ENCODE measurements around the gene NEK10. TPM values are rescaled to one million over a fixed set of nuclear protein-coding genes. Genes with fewer than 3 reads are reported as not detected.

The NEK10 gene
- polyA plus RNA-seq, 2 donors: 0.26 to 0.55 TPM

DNA sequence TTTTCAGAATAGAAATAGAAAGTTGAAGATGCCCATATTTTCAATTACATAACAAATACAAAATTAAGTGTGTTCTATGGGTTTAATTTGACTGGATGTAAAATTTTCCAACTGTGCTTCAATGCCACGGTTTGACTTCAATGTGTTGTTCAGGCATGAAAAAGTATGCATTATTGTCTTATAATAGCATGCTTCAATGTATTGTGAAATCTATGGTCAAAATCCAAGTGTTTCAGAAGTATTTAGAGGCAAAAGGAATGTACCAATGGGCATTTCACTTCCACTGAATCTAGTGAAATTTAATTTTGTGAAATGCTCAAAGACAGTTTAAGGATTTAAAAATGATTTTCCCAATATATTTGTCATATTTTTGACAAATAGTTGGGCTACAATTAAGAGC, 16.0 kb downstream of the NEK10 start:
- WGBS, 2 donors: 50 to 62% methylated on average over 1 of the region's 1 CpG
- Histone ChIP-seq H3K27ac (ENCODE audit: low read depth in 2 of 2, low read length in 1 of 2) (no peak overlapping the region), H3K27me3 (ENCODE audit: control insufficient read depth in 1 of 2, insufficient read depth in 2 of 2, low read length in 2 of 2) (no peaks in the 10 kb centered on the region), H3K9me3 (ENCODE audit: control insufficient read depth in 2 of 2, insufficient read depth in 1 of 2, low read depth in 1 of 2, low read length in 1 of 2) (no peaks in the 10 kb centered on the region), H3K4me1 (ENCODE audit: control insufficient read depth in 2 of 2, insufficient read depth in 2 of 2, low read length in 1 of 2) (peaks cover 0 to 4% of the 10 kb centered on the region in 2 donors), H3K36me3 (ENCODE audit: control insufficient read depth in 2 of 2, insufficient read depth in 2 of 2, low read length in 1 of 2) (no peaks in the 10 kb centered on the region), H3K4me3 (ENCODE audit: low read depth in 1 of 2, low read length in 2 of 2) (no peak overlapping the region)

DNA sequence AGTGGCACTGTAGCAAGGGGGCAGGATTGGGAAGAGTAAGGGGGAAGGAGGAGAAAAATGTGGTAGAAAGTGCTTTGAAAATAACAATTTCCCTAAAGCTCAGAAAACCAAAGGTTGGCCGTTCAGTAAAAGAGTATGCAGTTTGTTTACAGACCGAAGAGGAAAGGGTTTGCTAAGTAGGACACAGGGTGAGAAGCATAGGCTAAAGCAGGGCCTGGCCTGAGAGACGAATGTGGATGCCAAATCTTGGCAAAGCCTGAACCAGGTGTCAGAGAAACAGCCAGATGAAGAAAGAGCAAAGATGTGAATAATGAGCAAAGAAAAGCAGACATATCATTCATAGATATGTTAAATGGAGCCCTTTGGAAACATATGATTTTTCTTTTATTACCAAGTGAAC, 17.1 kb downstream of the NEK10 start:
- Histone ChIP-seq H3K27me3 (ENCODE audit: control insufficient read depth in 1 of 2, insufficient read depth in 2 of 2, low read length in 2 of 2) (no peaks in the 10 kb centered on the region), H3K36me3 (ENCODE audit: control insufficient read depth in 2 of 2, insufficient read depth in 2 of 2, low read length in 1 of 2) (no peaks in the 10 kb centered on the region), H3K4me1 (ENCODE audit: control insufficient read depth in 2 of 2, insufficient read depth in 2 of 2, low read length in 1 of 2) (peaks cover 0 to 4% of the 10 kb centered on the region in 2 donors), H3K27ac (ENCODE audit: low read depth in 2 of 2, low read length in 1 of 2) (no peak overlapping the region), H3K9me3 (ENCODE audit: control insufficient read depth in 2 of 2, insufficient read depth in 1 of 2, low read depth in 1 of 2, low read length in 1 of 2) (no peaks in the 10 kb centered on the region), H3K4me3 (ENCODE audit: low read depth in 1 of 2, low read length in 2 of 2) (no peak overlapping the region)
- 55 to 66% methylated on average over 3 of the region's 3 CpGs for WGBS, 2 donors

DNA sequence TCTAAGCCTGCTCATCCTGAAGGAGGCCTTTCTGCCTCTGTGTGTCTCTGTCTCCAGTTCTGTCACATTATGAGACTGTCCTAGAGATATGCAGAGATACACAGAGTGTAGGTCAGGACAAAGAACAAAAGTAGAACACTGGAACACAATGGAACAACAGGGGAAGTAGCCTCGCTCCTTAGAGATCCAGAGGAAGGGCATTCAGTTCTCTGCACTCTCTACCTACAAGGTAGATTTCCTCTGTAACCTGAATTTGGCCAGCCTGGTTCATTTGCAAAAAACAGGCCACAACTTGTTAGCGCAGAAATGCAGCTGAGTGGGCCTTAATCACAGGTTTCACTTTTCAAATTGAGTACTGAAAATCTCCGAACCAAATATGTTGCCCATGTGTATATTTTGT, 19.4 kb downstream of the NEK10 start:
- WGBS, 2 donors: 47 to 60% methylated on average over 3 of the region's 3 CpGs
- Histone ChIP-seq H3K9me3 (ENCODE audit: control insufficient read depth in 2 of 2, insufficient read depth in 1 of 2, low read depth in 1 of 2, low read length in 1 of 2) (no peaks in the 10 kb centered on the region), H3K27me3 (ENCODE audit: control insufficient read depth in 1 of 2, insufficient read depth in 2 of 2, low read length in 2 of 2) (no peaks in the 10 kb centered on the region), H3K27ac (ENCODE audit: low read depth in 2 of 2, low read length in 1 of 2) (peak overlapping the region; percentile 39 to 55), H3K4me1 (ENCODE audit: control insufficient read depth in 2 of 2, insufficient read depth in 2 of 2, low read length in 1 of 2) (peaks cover 0 to 4% of the 10 kb centered on the region in 2 donors), H3K36me3 (ENCODE audit: control insufficient read depth in 2 of 2, insufficient read depth in 2 of 2, low read length in 1 of 2) (no peaks in the 10 kb centered on the region), H3K4me3 (ENCODE audit: low read depth in 1 of 2, low read length in 2 of 2) (no peak overlapping the region)

DNA sequence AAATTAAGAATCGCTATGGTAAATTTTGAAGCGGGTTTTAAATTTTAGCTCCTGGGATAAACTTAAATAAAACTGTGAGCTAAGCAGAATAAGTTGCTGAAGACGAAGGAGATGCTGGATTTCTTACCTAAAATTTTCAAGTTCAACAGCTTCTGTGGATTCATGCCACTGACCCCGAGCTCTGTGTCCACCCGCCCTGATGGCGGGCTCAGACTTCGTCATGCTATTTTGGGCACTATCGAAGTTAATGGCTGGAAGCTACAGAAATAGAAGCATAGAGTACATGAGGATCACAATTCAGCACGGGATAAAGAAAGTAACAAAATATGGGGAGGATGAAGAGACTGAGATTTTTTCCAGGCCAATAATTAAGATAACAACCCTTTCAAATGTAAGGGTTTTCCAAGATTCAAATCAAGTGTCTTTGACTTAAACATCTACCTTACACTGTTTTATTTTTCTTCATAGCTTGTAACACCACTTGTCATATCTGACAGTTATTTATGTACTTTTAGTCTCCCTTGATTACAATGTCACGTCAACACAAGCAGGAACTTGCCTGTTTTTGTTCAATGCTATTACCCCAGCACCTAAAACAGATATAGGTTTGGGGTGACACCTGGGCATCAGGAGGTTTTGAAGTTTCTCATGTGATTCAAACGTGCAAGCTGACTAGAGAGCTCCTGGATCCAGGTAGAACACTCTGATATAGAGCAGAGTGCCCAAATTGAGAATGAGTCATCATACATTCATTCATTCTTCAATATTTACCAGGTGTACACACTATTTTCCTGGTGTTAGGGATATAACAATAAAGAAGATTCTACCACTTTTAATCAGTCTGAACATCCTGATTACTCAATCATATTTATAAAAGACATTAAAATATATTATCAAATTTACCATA, 23.0 kb downstream of the NEK10 start:
- Histone ChIP-seq H3K4me3 (ENCODE audit: low read depth in 1 of 2, low read length in 2 of 2) (no peak overlapping the region), H3K4me1 (ENCODE audit: control insufficient read depth in 2 of 2, insufficient read depth in 2 of 2, low read length in 1 of 2) (no peaks in the 10 kb centered on the region), H3K9me3 (ENCODE audit: control insufficient read depth in 2 of 2, insufficient read depth in 1 of 2, low read depth in 1 of 2, low read length in 1 of 2) (no peaks in the 10 kb centered on the region), H3K36me3 (ENCODE audit: control insufficient read depth in 2 of 2, insufficient read depth in 2 of 2, low read length in 1 of 2) (no peaks in the 10 kb centered on the region), H3K27me3 (ENCODE audit: control insufficient read depth in 1 of 2, insufficient read depth in 2 of 2, low read length in 2 of 2) (no peaks in the 10 kb centered on the region), H3K27ac (ENCODE audit: low read depth in 2 of 2, low read length in 1 of 2) (peak overlapping the region; percentile 42 to 54)
- WGBS, 2 donors: 74 to 80% methylated on average over 11 of the region's 11 CpGs

DNA sequence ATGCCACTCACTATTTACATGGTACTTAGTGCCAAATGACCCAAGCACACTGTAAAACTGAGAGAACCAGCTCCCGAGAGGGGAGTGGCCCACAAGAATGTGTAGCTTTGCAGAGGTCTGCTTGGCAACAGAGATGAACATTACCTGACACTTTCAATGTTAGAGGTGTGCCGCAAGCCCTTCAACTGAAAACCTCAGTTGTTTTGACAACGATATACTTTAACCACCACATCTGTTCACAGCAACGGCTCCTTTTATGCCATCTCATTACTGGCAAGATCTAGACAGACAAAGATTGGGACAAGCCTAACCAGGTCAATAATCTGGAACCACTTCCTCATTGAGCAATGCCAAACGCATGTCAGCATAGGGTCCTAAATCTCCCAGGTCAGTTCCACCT, 23.7 kb downstream of the NEK10 start:
- Histone ChIP-seq H3K4me1 (ENCODE audit: control insufficient read depth in 2 of 2, insufficient read depth in 2 of 2, low read length in 1 of 2) (no peaks in the 10 kb centered on the region), H3K4me3 (ENCODE audit: low read depth in 1 of 2, low read length in 2 of 2) (no peak overlapping the region), H3K36me3 (ENCODE audit: control insufficient read depth in 2 of 2, insufficient read depth in 2 of 2, low read length in 1 of 2) (no peaks in the 10 kb centered on the region), H3K27ac (ENCODE audit: low read depth in 2 of 2, low read length in 1 of 2) (peak overlapping the region in 1 of 2 donors; percentile 52), H3K27me3 (ENCODE audit: control insufficient read depth in 1 of 2, insufficient read depth in 2 of 2, low read length in 2 of 2) (no peaks in the 10 kb centered on the region), H3K9me3 (ENCODE audit: control insufficient read depth in 2 of 2, insufficient read depth in 1 of 2, low read depth in 1 of 2, low read length in 1 of 2) (no peaks in the 10 kb centered on the region)
- 43 to 44% methylated on average over 5 of the region's 5 CpGs for whole genome bisulfite sequencing, 2 donors

DNA sequence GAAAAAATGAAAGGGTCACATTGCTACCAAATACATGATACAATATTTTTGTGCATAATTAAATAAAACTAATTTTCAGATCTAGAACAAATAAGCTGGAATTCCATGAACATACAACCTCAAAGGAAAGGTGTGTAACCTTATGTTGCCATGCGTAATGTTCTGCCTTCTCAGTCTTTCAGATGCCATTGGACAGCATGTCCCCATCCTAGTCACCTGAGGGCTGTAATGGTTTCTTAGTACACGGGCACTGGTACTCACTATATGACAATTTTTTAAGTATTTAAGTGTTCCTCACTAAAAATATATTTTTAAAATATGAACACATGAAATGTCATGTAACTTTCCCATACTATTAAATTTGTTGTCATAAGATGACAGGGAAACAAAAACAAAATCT, 24.1 kb downstream of the NEK10 start:
- no peaks in the 10 kb centered on the region for H3K9me3 ChIP-seq (ENCODE audit: control insufficient read depth in 2 of 2, insufficient read depth in 1 of 2, low read depth in 1 of 2, low read length in 1 of 2)
- 88 to 90% methylated on average over 2 of the region's 2 CpGs for WGBS, 2 donors
- no peaks in the 10 kb centered on the region for H3K4me1 ChIP-seq (ENCODE audit: control insufficient read depth in 2 of 2, insufficient read depth in 2 of 2, low read length in 1 of 2)
- H3K36me3 ChIP-seq (ENCODE audit: control insufficient read depth in 2 of 2, insufficient read depth in 2 of 2, low read length in 1 of 2): no peaks in the 10 kb centered on the region
- no peaks in the 10 kb centered on the region for H3K27me3 ChIP-seq (ENCODE audit: control insufficient read depth in 1 of 2, insufficient read depth in 2 of 2, low read length in 2 of 2)
- peak overlapping the region in 1 of 2 donors; percentile 21 for H3K27ac ChIP-seq (ENCODE audit: low read depth in 2 of 2, low read length in 1 of 2)
- H3K4me3 ChIP-seq (ENCODE audit: low read depth in 1 of 2, low read length in 2 of 2): no peak overlapping the region

DNA sequence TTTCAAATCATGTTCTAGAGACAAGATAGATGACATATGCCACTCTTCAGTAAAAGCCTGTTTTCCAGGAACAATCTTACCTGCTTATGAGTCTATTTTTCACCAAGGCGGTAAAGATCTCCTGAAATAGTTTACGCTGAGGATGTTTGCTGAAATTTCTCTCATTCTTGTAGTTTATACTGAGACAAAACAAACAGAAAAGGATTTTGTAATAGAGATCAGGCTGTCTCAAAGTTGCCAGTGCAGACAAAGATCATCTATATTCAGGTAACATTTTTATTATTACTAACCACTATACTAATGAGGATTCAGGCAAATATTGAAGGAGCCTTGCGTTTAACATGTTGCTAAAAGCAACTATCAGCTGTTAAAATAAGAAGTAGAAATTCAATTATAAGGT, 25.0 kb downstream of the NEK10 start:
- WGBS, 2 donors: 95% methylated on average over 3 of the region's 3 CpGs
- H3K4me3 ChIP-seq (ENCODE audit: low read depth in 1 of 2, low read length in 2 of 2): no peak overlapping the region

DNA sequence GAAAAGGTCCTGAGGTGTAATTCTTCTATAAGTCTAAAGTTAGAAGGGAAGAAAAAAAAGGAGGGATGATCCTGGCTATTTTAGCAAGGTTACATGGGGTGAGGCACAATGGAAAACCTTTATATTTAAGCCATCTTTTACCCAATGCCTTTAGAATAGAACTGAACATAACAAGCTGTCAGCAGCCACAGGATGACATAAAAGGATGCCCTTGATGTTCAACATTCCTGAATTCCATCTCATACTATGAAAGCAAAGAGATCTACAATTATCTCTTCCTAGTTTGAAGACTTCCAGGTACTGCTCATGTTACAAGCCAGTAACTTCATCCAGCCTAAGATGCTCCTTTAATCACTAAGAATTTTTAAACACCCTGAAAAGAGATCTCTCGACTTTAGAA, 26.9 kb downstream of the NEK10 start:
- no peaks in the 10 kb centered on the region for H3K9me3 ChIP-seq (ENCODE audit: control insufficient read depth in 2 of 2, insufficient read depth in 1 of 2, low read depth in 1 of 2, low read length in 1 of 2)
- H3K4me1 ChIP-seq (ENCODE audit: control insufficient read depth in 2 of 2, insufficient read depth in 2 of 2, low read length in 1 of 2): no peaks in the 10 kb centered on the region
- H3K36me3 ChIP-seq (ENCODE audit: control insufficient read depth in 2 of 2, insufficient read depth in 2 of 2, low read length in 1 of 2): no peaks in the 10 kb centered on the region
- no peak overlapping the region for H3K4me3 ChIP-seq (ENCODE audit: low read depth in 1 of 2, low read length in 2 of 2)
- H3K27ac ChIP-seq (ENCODE audit: low read depth in 2 of 2, low read length in 1 of 2): no peak overlapping the region
- H3K27me3 ChIP-seq (ENCODE audit: control insufficient read depth in 1 of 2, insufficient read depth in 2 of 2, low read length in 2 of 2): no peaks in the 10 kb centered on the region
- WGBS, 2 donors: 89 to 93% methylated on average over 1 of the region's 1 CpG

More for the DNA sequence above, 25.0 kb downstream of the NEK10 start:
- no peaks in the 10 kb centered on the region for H3K4me1 ChIP-seq (ENCODE audit: control insufficient read depth in 2 of 2, insufficient read depth in 2 of 2, low read length in 1 of 2)
- no peaks in the 10 kb centered on the region for H3K9me3 ChIP-seq (ENCODE audit: control insufficient read depth in 2 of 2, insufficient read depth in 1 of 2, low read depth in 1 of 2, low read length in 1 of 2)
- no peaks in the 10 kb centered on the region for H3K36me3 ChIP-seq (ENCODE audit: control insufficient read depth in 2 of 2, insufficient read depth in 2 of 2, low read length in 1 of 2)
- H3K27me3 ChIP-seq (ENCODE audit: control insufficient read depth in 1 of 2, insufficient read depth in 2 of 2, low read length in 2 of 2): no peaks in the 10 kb centered on the region
- no peak overlapping the region for H3K27ac ChIP-seq (ENCODE audit: low read depth in 2 of 2, low read length in 1 of 2)

DNA sequence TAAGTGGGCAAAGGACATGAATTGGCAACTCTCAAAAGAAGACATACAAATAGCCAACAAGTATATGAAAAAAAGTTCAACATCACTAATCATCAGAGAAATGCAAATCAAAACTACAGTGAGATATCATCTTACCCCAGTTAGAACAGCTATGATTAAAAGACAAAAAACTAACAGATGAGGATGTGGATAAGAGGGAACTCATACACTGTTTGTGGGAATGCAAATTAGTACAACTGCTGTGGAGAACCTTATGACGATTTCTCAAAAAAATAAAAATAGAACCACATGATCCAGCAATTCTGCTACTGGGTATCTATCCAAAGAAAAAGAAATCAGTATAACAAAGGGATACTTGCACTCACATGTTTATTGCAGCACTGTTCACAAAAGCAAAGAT, 28.6 kb downstream of the NEK10 start:
- Histone ChIP-seq H3K27me3 (ENCODE audit: control insufficient read depth in 1 of 2, insufficient read depth in 2 of 2, low read length in 2 of 2) (no peaks in the 10 kb centered on the region), H3K4me1 (ENCODE audit: control insufficient read depth in 2 of 2, insufficient read depth in 2 of 2, low read length in 1 of 2) (no peaks in the 10 kb centered on the region), H3K27ac (ENCODE audit: low read depth in 2 of 2, low read length in 1 of 2) (no peak overlapping the region), H3K9me3 (ENCODE audit: control insufficient read depth in 2 of 2, insufficient read depth in 1 of 2, low read depth in 1 of 2, low read length in 1 of 2) (no peaks in the 10 kb centered on the region), H3K36me3 (ENCODE audit: control insufficient read depth in 2 of 2, insufficient read depth in 2 of 2, low read length in 1 of 2) (no peaks in the 10 kb centered on the region), H3K4me3 (ENCODE audit: low read depth in 1 of 2, low read length in 2 of 2) (no peak overlapping the region)
- 61 to 64% methylated on average over 1 of the region's 1 CpG for WGBS, 2 donors

DNA sequence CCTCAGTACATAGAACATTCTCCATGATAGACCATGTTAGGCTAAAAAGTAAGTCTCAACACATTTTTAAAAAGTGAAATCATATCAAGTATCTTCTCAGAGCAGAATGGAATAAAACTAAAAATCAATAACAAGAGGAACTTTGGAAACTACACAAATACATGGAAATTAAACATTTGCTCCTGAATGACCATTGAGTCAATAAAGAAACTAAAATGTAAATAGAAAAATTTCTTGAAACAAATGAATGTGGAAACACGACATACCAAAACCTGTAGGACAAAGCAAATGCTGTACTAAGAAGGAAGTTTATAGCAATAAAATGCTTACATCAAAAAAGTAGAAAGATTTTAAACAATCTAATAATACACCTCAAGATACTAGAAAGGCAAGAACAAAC, 33.6 kb downstream of the NEK10 start:
- 54 to 82% methylated on average over 1 of the region's 1 CpG for WGBS, 2 donors
- Histone ChIP-seq H3K36me3 (ENCODE audit: control insufficient read depth in 2 of 2, insufficient read depth in 2 of 2, low read length in 1 of 2) (no peaks in the 10 kb centered on the region), H3K27me3 (ENCODE audit: control insufficient read depth in 1 of 2, insufficient read depth in 2 of 2, low read length in 2 of 2) (no peaks in the 10 kb centered on the region), H3K27ac (ENCODE audit: low read depth in 2 of 2, low read length in 1 of 2) (no peak overlapping the region), H3K4me3 (ENCODE audit: low read depth in 1 of 2, low read length in 2 of 2) (no peak overlapping the region), H3K4me1 (ENCODE audit: control insufficient read depth in 2 of 2, insufficient read depth in 2 of 2, low read length in 1 of 2) (no peaks in the 10 kb centered on the region), H3K9me3 (ENCODE audit: control insufficient read depth in 2 of 2, insufficient read depth in 1 of 2, low read depth in 1 of 2, low read length in 1 of 2) (no peaks in the 10 kb centered on the region)
